Esophagus squamous epithelium (tissue), 4 donors: ENCODE data around the gene ANO3.

Experiments
- CTCF ChIP-seq, 6 experiments: fragments of 450-650 bp in 4 of 6; fragments of 200-600 bp in 2 of 6; sonication (generic) in 2 of 6; IDR thresholded peaks; one replicate each; pipeline ENCODE4 v1.5.1; 2016 to 2019; ENCODE audit warnings: antibody characterized with exemption in 6 of 6, mild to moderate bottlenecking in 4 of 6, moderate library complexity in 4 of 6
- POLR2A ChIP-seq, 4 donors: fragments of 450-650 bp; IDR thresholded peaks; one replicate each; pipeline ENCODE4 v1.6.1; 2017; ENCODE audit warnings: antibody characterized with exemption in 4 of 4, mild to moderate bottlenecking in 4 of 4, moderate library complexity in 3 of 4

- TF ChIP-seq POLR2A (IDR thresholded peaks at IDR 0.05): no peak
- no peak for TF ChIP-seq CTCF (IDR thresholded peaks at IDR 0.05)
Measured at GRCh38 chr11:26412955-26413354, 81.0 kb downstream of the ANO3 start.
